SK-N-SH treated with all-trans-retinoic acid at 6 μM for 48 hours (cell line): ENCODE measurements around the gene IQSEC3.

Experiments
- ATAC-seq: fragments of 200-7000 bp; cut with Tn5 transposase; 3 replicates; pipeline ENCODE4 v1.9.1; 2020; ENCODE audit warnings: mild to moderate bottlenecking, moderate library complexity
- ARNTL ChIP-seq: fragments of 450-650 bp; formaldehyde crosslinking; IDR thresholded peaks from 2 replicates; pipeline ENCODE4 v1.5.0; 2020; ENCODE audit warnings: low read depth, mild to moderate bottlenecking, moderate library complexity, borderline replicate concordance
- BACH2 ChIP-seq: fragments of 250-450 bp; sonication (Bioruptor Pico); IDR thresholded peaks from 2 replicates; pipeline ENCODE4 v1.9.0; 2021; ENCODE audit warnings: mild to moderate bottlenecking, borderline replicate concordance
- CREB5 ChIP-seq: fragments of 250-450 bp; sonication (Bioruptor Pico); IDR thresholded peaks from 2 replicates; pipeline ENCODE4 v1.5.1; 2020; ENCODE audit warnings: low read depth, mild to moderate bottlenecking, moderate library complexity
- CSDC2 ChIP-seq: fragments of 250-450 bp; sonication (Bioruptor Pico); IDR thresholded peaks from 2 replicates; pipeline ENCODE4 v1.5.0; 2020; ENCODE audit warnings: mild to moderate bottlenecking, moderate library complexity
- CSRNP3 ChIP-seq: fragments of 250-450 bp; sonication (Bioruptor Pico); IDR thresholded peaks from 2 replicates; pipeline ENCODE4 v1.5.1; 2021; ENCODE audit warnings: mild to moderate bottlenecking, moderate library complexity
- ESRRG ChIP-seq: fragments of 250-450 bp; sonication (Bioruptor Pico); IDR thresholded peaks from 2 replicates; pipeline ENCODE4 v1.6.1; 2021; ENCODE audit warnings: mild to moderate bottlenecking
- GLIS3 ChIP-seq: fragments of 250-450 bp; sonication (Bioruptor Pico); IDR thresholded peaks from 2 replicates; pipeline ENCODE4 v1.5.0; 2020; ENCODE audit warnings: mild to moderate bottlenecking, moderate library complexity
- OSR1 ChIP-seq: fragments of 250-450 bp; sonication (Bioruptor Pico); IDR thresholded peaks from 2 replicates; pipeline ENCODE4 v1.8.0; 2022; ENCODE audit warnings: moderate library complexity, mild to moderate bottlenecking, inconsistent platforms
- POU6F1 ChIP-seq: fragments of 250-450 bp; sonication (Bioruptor Pico); IDR thresholded peaks from 2 replicates; pipeline ENCODE4 v1.8.0; 2021; ENCODE audit warnings: low read depth, mild to moderate bottlenecking, moderate library complexity, borderline replicate concordance
- PPARA ChIP-seq: fragments of 250-450 bp; sonication (Bioruptor Pico); IDR thresholded peaks from 2 replicates; pipeline ENCODE4 v1.5.0; 2020; ENCODE audit warnings: mild to moderate bottlenecking, borderline replicate concordance
- RARB ChIP-seq: fragments of 250-450 bp; sonication (Bioruptor Pico); IDR thresholded peaks from 2 replicates; pipeline ENCODE4 v1.8.0; 2021; ENCODE audit warnings: mild to moderate bottlenecking, moderate library complexity
- SNAI2 ChIP-seq: fragments of 250-450 bp; sonication (Bioruptor Pico); IDR thresholded peaks from 2 replicates; pipeline ENCODE4 v1.5.0; 2020; ENCODE audit warnings: mild to moderate bottlenecking, moderate library complexity
- TCF4 ChIP-seq: fragments of 250-450 bp; sonication (Bioruptor Pico); IDR thresholded peaks from 2 replicates; pipeline ENCODE4 v1.8.0; 2021; ENCODE audit warnings: mild to moderate bottlenecking, moderate library complexity, borderline replicate concordance
- TOX ChIP-seq: fragments of 250-450 bp; sonication (Bioruptor Pico); IDR thresholded peaks from 2 replicates; pipeline ENCODE4 v1.8.0; 2021; ENCODE audit warnings: mild to moderate bottlenecking, moderate library complexity, borderline replicate concordance
- ZC3H10 ChIP-seq: fragments of 250-450 bp; sonication (Bioruptor Pico); IDR thresholded peaks from 2 replicates; pipeline ENCODE4 v1.5.1; 2021; ENCODE audit warnings: mild to moderate bottlenecking, moderate library complexity
- ZFP3 ChIP-seq: fragments of 250-450 bp; sonication (Bioruptor Pico); IDR thresholded peaks from 2 replicates; pipeline ENCODE4 v1.5.0; 2020; ENCODE audit warnings: mild to moderate bottlenecking, moderate library complexity
- ZFP30 ChIP-seq: fragments of 450-650 bp; formaldehyde crosslinking; IDR thresholded peaks from 2 replicates; pipeline ENCODE4 v1.5.0; 2022; ENCODE audit warnings: mild to moderate bottlenecking, moderate library complexity
- ZNF565 ChIP-seq: fragments of 450-650 bp; formaldehyde crosslinking; conservative IDR thresholded peaks from 2 replicates; pipeline ENCODE4 v1.5.0; 2020; ENCODE audit warnings: low read depth, mild to moderate bottlenecking, moderate library complexity
- ZNF70 ChIP-seq: fragments of 450-650 bp; formaldehyde crosslinking; IDR thresholded peaks from 2 replicates; pipeline ENCODE4 v1.5.0; 2020; ENCODE audit warnings: mild to moderate bottlenecking, moderate library complexity
- ZNF8 ChIP-seq: fragments of 450-650 bp; formaldehyde crosslinking; IDR thresholded peaks from 2 replicates; pipeline ENCODE4 v1.5.0; 2020; ENCODE audit warnings: mild to moderate bottlenecking, moderate library complexity

The IQSEC3 gene

GRCh38 chr12:170371-171225, 104.0 kb downstream of the IQSEC3 start:
- TF ChIP-seq CREB5 (CRISPR knock-in tag), result no peak
- TF ChIP-seq TCF4 (CRISPR knock-in tag), result no peak
- TF ChIP-seq ZC3H10 (CRISPR knock-in tag), result no peak
- no peak for TF ChIP-seq ZFP3 (CRISPR knock-in tag)
- no peak for TF ChIP-seq ZNF8 (CRISPR knock-in tag)
- no peak for TF ChIP-seq BACH2 (CRISPR knock-in tag)
- no peak for TF ChIP-seq ARNTL (CRISPR knock-in tag)
- no peak for TF ChIP-seq ESRRG
- TF ChIP-seq SNAI2 (CRISPR knock-in tag), result no peak
- TF ChIP-seq POU6F1, result no peak
- TF ChIP-seq PPARA (CRISPR knock-in tag), result no peak
- TF ChIP-seq, all 23 proteins: peak for 0
- ATAC-seq, result no peak

- no peak for ATAC-seq
- TF ChIP-seq ZFP30 (CRISPR knock-in tag) (no peak), ZC3H10 (CRISPR knock-in tag) (no peak), ESRRG (no peak)
These were observed 104.7 kb downstream of the IQSEC3 start for GRCh38 chr12:171276-171675.

GRCh38 chr12:171743-172676, 105.4 kb downstream of the IQSEC3 start:
- TF ChIP-seq ZNF70 (no peak), RARB (CRISPR knock-in tag) (no peak), ZFP30 (CRISPR knock-in tag) (no peak), CREB5 (CRISPR knock-in tag) (no peak), ESRRG (no peak)
- ATAC-seq, result no peak

GRCh38 chr12:172732-173161, 106.2 kb downstream of the IQSEC3 start:
- TF ChIP-seq CSRNP3, result no peak
- TF ChIP-seq BACH2 (CRISPR knock-in tag), result no peak
- no peak for TF ChIP-seq ZNF565 (CRISPR knock-in tag)
- no peak for TF ChIP-seq CSDC2 (CRISPR knock-in tag)
- TF ChIP-seq ZNF70, result no peak
- ATAC-seq, result no peak

- no peak for ATAC-seq
These were observed 107.6 kb downstream of the IQSEC3 start for GRCh38 chr12:174124-174523.

GRCh38 chr12:174596-174995, 108.0 kb downstream of the IQSEC3 start:
- no peak; the same call in 2 of the 3 replicates for ATAC-seq
- TF ChIP-seq GLIS3, result no peak
- TF ChIP-seq CREB5 (CRISPR knock-in tag), result no peak
- TF ChIP-seq OSR1 (CRISPR knock-in tag), result no peak
- TF ChIP-seq TOX (CRISPR knock-in tag), result no peak
- TF ChIP-seq TCF4 (CRISPR knock-in tag), result no peak
- no peak for TF ChIP-seq BACH2 (CRISPR knock-in tag)
- no peak for TF ChIP-seq ARNTL (CRISPR knock-in tag)

More at GRCh38 chr12:174124-174523, 107.6 kb downstream of the IQSEC3 start:
- TF ChIP-seq GLIS3 (no peak), ZNF8 (CRISPR knock-in tag) (no peak)
- TF ChIP-seq, all 23 proteins: peak for 0
